RPMI8226 (cell line): ENCODE data around the gene DHRS2.

Experiments used
- DNase-seq: peaks from one replicate; pipeline ENCODE4 v3.0.0-alpha.2; 2015

Gene DHRS2

GRCh38 chr14:23694085-23694948 lies 58.2 kb downstream of the DHRS2 start:
- DNase-seq: no peak
